H1 (cell line): ENCODE measurements around the gene CLBA1. TPM values are rescaled to one million over a fixed set of nuclear protein-coding genes. Genes with fewer than 3 reads are reported as not detected.

Experiments
- EZH2 ChIP-seq: fragments of 200-600 bp; sonication (generic); IDR thresholded peaks from 2 replicates; pipeline ENCODE4 v1.7.1; 2012; ENCODE audit warnings: low read depth, mild to moderate bottlenecking, moderate library complexity, low read length, inconsistent platforms; ENCODE audit not compliant: severe bottlenecking
- SAP30 ChIP-seq: fragments of 300-600 bp; sonication (generic); IDR thresholded peaks from 2 replicates; pipeline ENCODE4 v1.7.1; 2012; ENCODE audit warnings: low read length, moderate library complexity, mild to moderate bottlenecking, inconsistent platforms; ENCODE audit not compliant: insufficient read depth, insufficient replicate concordance
- polyA plus RNA-seq, 7 experiments: library from polyadenylated mRNA; depleted of rRNA in 3 of 7; stranded (reverse) in 5 of 7; unstranded in 2 of 7; fragments of >200 nt in 5 of 7; fragments of 200-250 nt in 2 of 7; gene quantifications; 1 replicate in 5 of 7; 2 replicates in 1 of 7; 4 replicates in 1 of 7; pipeline versions ENCODE4 v1.2.1 to v1.2.3, GENCODE V29; 2011 to 2013; ENCODE audit warnings: missing spikeins in 2 of 7, mixed read lengths in 2 of 7
- total RNA-seq: library from RNA; stranded (reverse); fragmentation: NEBNext Ultra II Directional; extraction: Animal tissue kit (Norgen Biotek cat#: 25700); gene quantifications from 2 replicates; pipeline ENCODE4 v1.2.1, GENCODE V29; 2021

The CLBA1 gene
- total and polyA plus RNA-seq, 2 of the 8 experiments (the other 6 are each of a cell fraction or from before 2014, with no cell fraction given): 1.6 to 2.4 TPM

GRCh38 chr14:105011312-105011990, 25.9 kb downstream of the CLBA1 start (continued):
- TF ChIP-seq SAP30 (no peak), EZH2 (no peak)
